ENCODE measurements around the gene ZNF318.
"Not testable (repeated sequence)": the region's sequence is repeated elsewhere in the genome, so short reads cannot be mapped to it uniquely, and the experiment has no call there.

ZNF318 gene

GRCh38 chr6:43310134-43310533, 59.3 kb downstream of the ZNF318 start:
- Histone ChIP-seq H3K4me1 (ENCODE audit: control insufficient read depth, insufficient read depth, low read length, poor library complexity, severe bottlenecking) (no peaks in the 10 kb centered on the region), H3K27ac (ENCODE audit: low read depth, low read length, severe bottlenecking) (no peak overlapping the region), H3K9me3 (ENCODE audit: control insufficient read depth, low read length) (no peaks in the 10 kb centered on the region), H3K36me3 (ENCODE audit: control insufficient read depth, insufficient read depth, low read length) (no peaks in the 10 kb centered on the region), H3K4me3 (ENCODE audit: extremely low read depth, insufficient read depth, low read length, poor library complexity, severe bottlenecking) (no peak overlapping the region)
- 90% methylated on average over 2 of the region's 2 CpGs; no CpG with 5 or more reads in 1 of the 2 experiments for WGBS, 2 experiments (ENCODE audit: insufficient coverage in 2 of 2)

GRCh38 chr6:43308990-43309477, 60.4 kb downstream of the ZNF318 start:
- Histone ChIP-seq H3K9me3 (ENCODE audit: control insufficient read depth, low read length) (no peaks in the 10 kb centered on the region), H3K36me3 (ENCODE audit: control insufficient read depth, insufficient read depth, low read length) (no peaks in the 10 kb centered on the region), H3K4me3 (ENCODE audit: extremely low read depth, insufficient read depth, low read length, poor library complexity, severe bottlenecking) (peak overlapping the region; percentile 23), H3K4me1 (ENCODE audit: control insufficient read depth, insufficient read depth, low read length, poor library complexity, severe bottlenecking) (no peaks in the 10 kb centered on the region), H3K27ac (ENCODE audit: low read depth, low read length, severe bottlenecking) (no peak overlapping the region)
- 41 to 85% methylated on average over 2 to 8 of the region's 9 CpGs for WGBS, 2 experiments (ENCODE audit: insufficient coverage in 2 of 2)

- no peaks in the 10 kb centered on the region for H3K4me1 ChIP-seq (ENCODE audit: control insufficient read depth, insufficient read depth, low read length, poor library complexity, severe bottlenecking)
- H3K36me3 ChIP-seq (ENCODE audit: control insufficient read depth, insufficient read depth, low read length): no peaks in the 10 kb centered on the region
- no peak within 1 kb of the TSS for H3K27ac ChIP-seq (ENCODE audit: low read depth, low read length, severe bottlenecking)
- 10% methylated on average over 28 to 29 of the region's 39 CpGs for WGBS, 2 experiments (ENCODE audit: insufficient coverage in 2 of 2)
- peak within 1 kb of the TSS; percentile 23 for H3K4me3 ChIP-seq (ENCODE audit: extremely low read depth, insufficient read depth, low read length, poor library complexity, severe bottlenecking)
- H3K9me3 ChIP-seq (ENCODE audit: control insufficient read depth, low read length): no peaks in the 10 kb centered on the region
Observed at GRCh38 chr6:43308101-43308989, 61.1 kb downstream of the ZNF318 start, which contains the start of gene CRIP3. Gene CRIP3, minus strand, starts transcription at chr6:43308826. Its CDS starts 34 bp downstream, at chr6:43308792.

- H3K4me3 ChIP-seq (ENCODE audit: extremely low read depth, insufficient read depth, low read length, poor library complexity, severe bottlenecking): no peak overlapping the region
- no peaks in the 10 kb centered on the region for H3K4me1 ChIP-seq (ENCODE audit: control insufficient read depth, insufficient read depth, low read length, poor library complexity, severe bottlenecking)
- H3K27ac ChIP-seq (ENCODE audit: low read depth, low read length, severe bottlenecking): no peak overlapping the region
- 90 to 91% methylated on average over 4 to 5 of the region's 5 CpGs for WGBS, 2 experiments (ENCODE audit: insufficient coverage in 2 of 2)
- H3K36me3 ChIP-seq (ENCODE audit: control insufficient read depth, insufficient read depth, low read length): no peaks in the 10 kb centered on the region
- no peaks in the 10 kb centered on the region for H3K9me3 ChIP-seq (ENCODE audit: control insufficient read depth, low read length)
Observed at GRCh38 chr6:43307451-43308100, 61.9 kb downstream of the ZNF318 start.

GRCh38 chr6:43306086-43306485, 63.4 kb downstream of the ZNF318 start:
- 94 to 100% methylated on average over 3 to 4 of the region's 7 CpGs for WGBS, 2 experiments (ENCODE audit: insufficient coverage in 2 of 2)
- Histone ChIP-seq H3K36me3 (ENCODE audit: control insufficient read depth, insufficient read depth, low read length) (no peaks in the 10 kb centered on the region), H3K4me1 (ENCODE audit: control insufficient read depth, insufficient read depth, low read length, poor library complexity, severe bottlenecking) (no peaks in the 10 kb centered on the region), H3K4me3 (ENCODE audit: extremely low read depth, insufficient read depth, low read length, poor library complexity, severe bottlenecking) (no peak overlapping the region), H3K9me3 (ENCODE audit: control insufficient read depth, low read length) (no peaks in the 10 kb centered on the region), H3K27ac (ENCODE audit: low read depth, low read length, severe bottlenecking) (no peak overlapping the region)

GRCh38 chr6:43304882-43305281, 64.6 kb downstream of the ZNF318 start:
- Histone ChIP-seq H3K4me3 (ENCODE audit: extremely low read depth, insufficient read depth, low read length, poor library complexity, severe bottlenecking) (no peak overlapping the region), H3K27ac (ENCODE audit: low read depth, low read length, severe bottlenecking) (no peak overlapping the region), H3K4me1 (ENCODE audit: control insufficient read depth, insufficient read depth, low read length, poor library complexity, severe bottlenecking) (no peaks in the 10 kb centered on the region), H3K36me3 (ENCODE audit: control insufficient read depth, insufficient read depth, low read length) (no peaks in the 10 kb centered on the region), H3K9me3 (ENCODE audit: control insufficient read depth, low read length) (no peaks in the 10 kb centered on the region)
- WGBS, 2 experiments (ENCODE audit: insufficient coverage in 2 of 2): 75 to 100% methylated on average over 2 of the region's 2 CpGs

GRCh38 chr6:43304361-43304760, 65.1 kb downstream of the ZNF318 start:
- no peak overlapping the region for H3K4me3 ChIP-seq (ENCODE audit: extremely low read depth, insufficient read depth, low read length, poor library complexity, severe bottlenecking)
- WGBS, 2 experiments (ENCODE audit: insufficient coverage in 2 of 2): 90 to 100% methylated on average over 1 to 3 of the region's 3 CpGs
- no peaks in the 10 kb centered on the region for H3K36me3 ChIP-seq (ENCODE audit: control insufficient read depth, insufficient read depth, low read length)
- no peak overlapping the region for H3K27ac ChIP-seq (ENCODE audit: low read depth, low read length, severe bottlenecking)
- no peaks in the 10 kb centered on the region for H3K4me1 ChIP-seq (ENCODE audit: control insufficient read depth, insufficient read depth, low read length, poor library complexity, severe bottlenecking)
- H3K9me3 ChIP-seq (ENCODE audit: control insufficient read depth, low read length): no peaks in the 10 kb centered on the region

- 87 to 98% methylated on average over 6 of the region's 8 CpGs for WGBS, 2 experiments (ENCODE audit: insufficient coverage in 2 of 2)
- H3K4me3 ChIP-seq (ENCODE audit: extremely low read depth, insufficient read depth, low read length, poor library complexity, severe bottlenecking): no peak overlapping the region
- no peaks in the 10 kb centered on the region for H3K9me3 ChIP-seq (ENCODE audit: control insufficient read depth, low read length)
- H3K4me1 ChIP-seq (ENCODE audit: control insufficient read depth, insufficient read depth, low read length, poor library complexity, severe bottlenecking): no peaks in the 10 kb centered on the region
- H3K36me3 ChIP-seq (ENCODE audit: control insufficient read depth, insufficient read depth, low read length): no peaks in the 10 kb centered on the region
- H3K27ac ChIP-seq (ENCODE audit: low read depth, low read length, severe bottlenecking): no peak overlapping the region
Observed at GRCh38 chr6:43303751-43304331, 65.6 kb downstream of the ZNF318 start.

- H3K27ac ChIP-seq (ENCODE audit: low read depth, low read length, severe bottlenecking); H3K4me1 ChIP-seq (ENCODE audit: control insufficient read depth, insufficient read depth, low read length, poor library complexity, severe bottlenecking); H3K4me3 ChIP-seq (ENCODE audit: extremely low read depth, insufficient read depth, low read length, poor library complexity, severe bottlenecking); H3K36me3 ChIP-seq (ENCODE audit: control insufficient read depth, insufficient read depth, low read length); H3K9me3 ChIP-seq (ENCODE audit: control insufficient read depth, low read length): not testable (repeated sequence)
- WGBS, 2 experiments (ENCODE audit: insufficient coverage in 2 of 2): 89 to 95% methylated on average over 5 to 6 of the region's 11 CpGs
Observed at GRCh38 chr6:43303006-43303405, 66.4 kb downstream of the ZNF318 start.

GRCh38 chr6:43302126-43302525, 67.3 kb downstream of the ZNF318 start:
- Histone ChIP-seq H3K27ac (ENCODE audit: low read depth, low read length, severe bottlenecking) (no peak overlapping the region), H3K36me3 (ENCODE audit: control insufficient read depth, insufficient read depth, low read length) (no peaks in the 10 kb centered on the region), H3K4me1 (ENCODE audit: control insufficient read depth, insufficient read depth, low read length, poor library complexity, severe bottlenecking) (no peaks in the 10 kb centered on the region), H3K4me3 (ENCODE audit: extremely low read depth, insufficient read depth, low read length, poor library complexity, severe bottlenecking) (no peak overlapping the region), H3K9me3 (ENCODE audit: control insufficient read depth, low read length) (no peaks in the 10 kb centered on the region)
- WGBS, 2 experiments (ENCODE audit: insufficient coverage in 2 of 2): 93 to 94% methylated on average over 15 to 19 of the region's 19 CpGs

Data from mesodermal cell (in vitro differentiated cells).